Measurements from ENCODE around the gene CNTN1. TPM values are rescaled to one million over a fixed set of nuclear protein-coding genes. Genes with fewer than 3 reads are reported as not detected.

Gene CNTN1
- total RNA-seq, 1 donor from 2014 or later = 11.7 TPM

DNA sequence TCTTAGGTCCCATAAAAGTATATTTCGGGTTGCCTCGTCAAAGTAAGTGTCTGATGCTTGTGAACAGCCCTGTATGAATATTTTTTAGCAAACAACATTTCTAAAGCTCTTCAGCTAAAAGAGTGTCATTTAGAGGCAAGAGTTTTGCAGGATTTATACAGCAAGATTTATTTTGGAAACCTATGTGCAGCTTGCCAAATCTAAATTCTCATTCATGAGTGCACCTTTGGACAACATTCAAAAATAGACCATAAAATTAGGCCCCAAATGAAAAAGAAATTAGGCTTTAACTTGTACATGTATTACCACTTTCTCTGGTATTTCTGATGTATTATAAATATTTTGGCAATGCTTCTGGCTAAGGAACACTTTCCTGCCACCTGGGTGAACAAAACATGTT is 271.5 kb downstream of the CNTN1 start:
- no peak for DNase-seq (ENCODE audit: low spot score)

DNA sequence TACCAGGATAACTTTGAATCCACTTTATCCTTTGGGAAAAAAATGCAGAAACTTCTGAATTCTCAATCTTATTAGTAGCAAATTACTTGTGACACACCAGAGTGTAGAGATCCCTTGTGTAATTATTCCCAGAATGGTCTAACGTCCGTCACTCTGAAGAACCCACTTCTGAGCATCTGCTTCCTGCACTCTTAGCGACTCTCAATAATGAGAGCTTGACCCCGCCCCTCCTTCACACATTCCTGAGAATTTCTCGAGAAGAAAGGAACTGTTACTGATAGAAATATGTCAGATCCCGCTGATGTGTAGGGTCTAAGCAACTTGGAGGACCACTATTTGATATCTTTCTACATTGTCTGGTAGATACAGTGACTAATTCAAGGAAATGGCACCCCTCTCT is 277.6 kb downstream of the CNTN1 start:
- DNase-seq (ENCODE audit: low spot score) = no peak

DNA sequence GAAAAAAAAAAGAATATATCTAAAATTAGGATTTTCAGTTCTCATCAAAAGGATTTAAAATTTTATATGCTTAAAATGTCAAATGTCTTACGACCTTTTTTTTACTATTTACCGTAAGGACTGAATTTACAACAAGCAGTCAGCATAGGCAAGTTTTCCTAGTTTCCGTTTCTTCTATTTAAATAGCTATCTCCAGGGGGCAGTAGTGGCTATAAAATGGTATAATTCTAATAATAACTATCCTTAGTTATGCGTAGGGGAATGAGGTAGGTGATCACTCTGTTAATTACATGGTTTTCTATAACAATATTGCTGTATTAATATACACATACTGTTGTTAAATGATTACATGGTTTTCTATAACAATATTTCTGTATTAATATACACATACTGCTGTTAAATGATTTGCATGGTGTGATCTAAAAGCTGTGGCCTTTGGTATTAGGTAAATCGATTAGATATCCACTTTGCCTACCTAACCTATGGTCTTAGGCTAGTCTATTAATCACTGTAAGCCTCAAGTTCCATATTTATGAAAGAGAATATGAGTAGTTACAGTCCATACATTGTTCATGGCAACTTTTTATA is 278.2 kb downstream of the CNTN1 start:
- no peak for DNase-seq (ENCODE audit: low spot score)

DNA sequence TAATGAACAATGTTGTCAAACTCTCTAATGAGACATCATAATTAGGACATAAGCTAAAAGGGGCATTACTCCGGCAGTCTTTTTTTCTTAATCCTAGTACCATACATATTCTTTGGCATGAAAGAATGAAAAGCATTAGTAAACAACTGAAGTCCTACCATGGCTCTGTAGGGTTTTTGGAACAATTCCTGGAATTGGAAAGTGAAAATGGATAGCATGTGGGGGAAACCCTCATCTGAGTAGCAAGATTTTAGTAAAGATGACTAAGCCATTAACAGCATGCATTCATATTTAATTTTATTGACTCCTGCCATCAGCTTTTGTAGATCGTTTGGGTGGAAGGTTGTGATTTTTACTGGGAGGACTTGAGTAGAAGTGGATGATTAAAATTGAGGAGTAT is 279.7 kb downstream of the CNTN1 start:
- DNase-seq (ENCODE audit: low spot score) = no peak

DNA sequence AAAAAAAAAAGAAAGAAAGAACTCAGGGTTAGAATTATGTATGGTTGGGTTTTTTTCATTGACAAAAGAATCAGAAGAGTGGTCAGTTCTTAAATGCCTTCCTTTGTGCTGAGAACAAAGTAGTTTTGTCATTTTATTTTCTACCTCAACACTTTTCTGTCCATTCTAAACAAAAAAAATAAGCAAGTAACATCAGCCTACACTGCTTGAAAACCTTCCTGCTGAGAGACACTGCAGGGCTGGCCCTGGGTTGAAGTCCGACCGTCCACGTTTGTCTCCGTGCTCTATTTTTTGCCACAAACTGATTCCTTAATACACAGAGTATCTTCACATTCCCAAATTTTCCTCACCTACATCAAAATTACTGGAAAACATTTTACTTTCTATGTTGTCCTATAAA is 284.3 kb downstream of the CNTN1 start:
- DNase-seq (ENCODE audit: low spot score) = no peak

DNA sequence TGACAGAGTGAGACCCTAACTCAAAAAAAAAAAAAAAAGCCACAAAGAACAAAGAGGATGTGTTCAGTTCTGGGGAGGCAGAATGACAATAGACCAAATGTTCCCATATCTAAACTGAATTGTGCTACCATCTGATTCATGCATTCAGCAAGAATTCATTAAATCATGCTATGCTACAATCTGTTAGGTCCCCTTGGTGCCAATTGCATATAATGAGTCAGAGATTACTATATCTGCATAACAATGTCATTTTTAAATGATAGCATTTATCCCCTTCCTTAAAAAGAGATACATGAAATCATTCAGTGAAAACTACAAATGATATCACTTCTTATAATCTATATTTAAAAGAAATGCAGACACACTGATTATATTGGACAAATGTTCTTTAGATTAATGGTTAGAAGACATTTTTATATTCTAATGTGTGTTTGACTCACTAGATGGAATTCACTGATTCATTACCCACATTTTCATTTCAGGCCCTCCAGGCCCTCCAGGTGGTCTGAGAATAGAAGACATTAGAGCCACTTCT is 288.3 kb downstream of the CNTN1 start:
- no peak for DNase-seq (ENCODE audit: low spot score)

DNA sequence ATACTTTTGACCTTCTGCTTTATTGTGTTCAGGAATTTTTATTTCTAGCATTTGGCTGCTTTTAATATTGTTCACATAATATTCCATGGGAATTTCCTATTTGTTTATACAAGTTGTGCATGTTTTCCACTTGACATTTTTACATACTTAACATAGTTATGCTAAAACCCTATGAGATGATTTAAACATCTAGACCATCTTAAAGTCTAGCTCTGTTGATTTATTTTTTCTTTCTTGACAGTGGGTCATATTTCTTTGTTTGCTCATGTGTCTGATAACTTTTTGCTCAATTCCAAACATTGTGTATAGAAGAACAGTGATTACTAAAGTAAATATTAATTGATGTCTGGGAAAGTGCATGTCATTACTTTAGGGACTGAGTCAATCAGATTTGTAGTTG is 293.8 kb downstream of the CNTN1 start:
- DNase-seq (ENCODE audit: low spot score) = no peak

DNA sequence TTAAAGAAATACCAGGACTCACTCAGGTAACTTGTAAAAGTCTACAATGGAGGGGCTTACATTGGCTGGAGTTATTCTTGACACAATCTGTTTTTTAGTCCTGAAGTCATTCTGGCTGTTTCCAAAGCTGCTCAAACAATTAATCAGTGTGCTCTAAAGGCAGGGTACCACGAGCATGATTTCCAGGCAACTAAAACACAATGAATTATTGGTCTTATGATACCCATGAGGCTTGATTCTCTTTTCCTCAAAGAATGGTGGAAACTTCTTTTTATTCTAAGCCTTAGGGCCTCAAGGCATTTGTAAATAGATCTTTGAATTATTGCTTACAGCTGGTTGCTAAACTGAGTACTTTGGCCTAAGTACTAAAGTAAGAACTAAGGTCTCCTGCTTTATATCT is 296.1 kb downstream of the CNTN1 start:
- no peak for DNase-seq (ENCODE audit: low spot score)

DNA sequence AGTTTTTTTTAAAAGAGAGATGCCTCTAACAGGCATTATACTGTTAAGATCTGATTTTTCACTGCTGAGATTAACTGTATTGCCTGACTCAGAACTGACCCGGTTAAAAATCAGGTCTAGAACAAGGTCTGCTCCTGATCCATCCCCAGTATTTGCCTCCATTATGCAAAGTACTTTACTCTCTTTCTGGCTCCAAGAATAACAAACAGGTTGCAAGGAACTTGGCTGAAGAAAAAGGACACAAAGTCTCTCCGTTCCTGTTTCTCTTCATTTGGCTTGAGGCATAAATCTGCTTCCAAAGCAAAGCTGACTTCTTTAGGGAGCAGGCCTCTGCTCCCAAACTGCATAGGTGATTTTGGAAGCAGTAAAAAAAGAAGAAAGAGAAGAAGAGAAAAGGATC is 296.6 kb downstream of the CNTN1 start:
- DNase-seq (ENCODE audit: low spot score) = no peak

DNA sequence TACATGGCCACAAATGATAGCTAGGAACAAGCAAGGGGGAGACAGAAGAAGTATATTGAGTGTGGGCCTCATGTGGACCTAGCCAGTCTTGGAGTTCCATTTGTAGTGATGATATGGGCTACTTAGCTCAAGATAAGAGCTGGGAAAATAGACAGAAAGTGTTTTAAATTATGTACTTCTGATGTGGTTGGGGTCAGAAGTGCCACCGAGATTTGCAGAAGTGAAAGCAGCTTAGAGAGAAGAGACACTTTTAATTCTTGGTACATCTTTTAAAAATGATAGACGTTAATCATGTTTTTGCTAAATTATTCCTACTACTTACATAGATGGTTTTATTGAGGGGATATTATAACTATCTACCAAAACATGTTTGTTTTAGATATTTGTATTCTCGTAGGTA is 297.5 kb downstream of the CNTN1 start:
- no peak for DNase-seq (ENCODE audit: low spot score)

DNA sequence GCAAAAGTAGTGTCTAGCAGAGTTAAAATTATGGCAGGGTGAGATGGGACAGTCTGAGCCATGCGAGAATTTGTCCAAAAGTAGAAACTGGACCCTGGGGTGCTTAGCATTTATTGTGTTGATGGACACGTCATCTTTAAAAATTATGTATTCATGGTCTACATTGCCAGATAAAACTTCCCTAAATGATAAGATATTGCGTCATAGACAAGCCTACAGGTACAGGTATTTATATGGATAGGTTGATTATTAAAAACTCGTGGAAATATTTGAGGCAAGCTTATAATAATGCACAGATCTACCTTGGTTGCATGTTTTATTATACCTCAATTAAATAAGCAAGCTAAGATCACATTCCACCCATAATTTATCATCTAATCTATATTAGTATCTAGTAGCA is 299.9 kb downstream of the CNTN1 start:
- DNase-seq (ENCODE audit: low spot score) = no peak

DNA sequence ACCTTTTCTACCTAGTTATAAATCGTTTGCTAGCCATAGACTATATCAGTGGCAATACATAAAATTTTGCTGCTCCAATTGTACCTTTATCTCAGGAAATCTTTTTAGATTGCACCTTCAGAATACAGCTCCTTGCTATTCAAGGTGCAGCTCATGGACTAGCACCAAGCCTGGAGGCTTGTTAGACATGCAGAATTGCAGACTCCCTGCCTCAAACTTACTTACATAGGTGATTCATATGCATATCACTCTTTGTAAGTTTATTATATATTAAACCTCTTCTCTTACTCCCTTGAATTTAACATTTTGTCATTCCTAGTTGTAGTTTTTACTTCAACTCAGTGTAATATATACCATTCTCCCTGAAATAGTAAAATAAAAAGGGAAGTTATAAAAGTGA is 300.4 kb downstream of the CNTN1 start:
- no peak for DNase-seq (ENCODE audit: low spot score)

DNA sequence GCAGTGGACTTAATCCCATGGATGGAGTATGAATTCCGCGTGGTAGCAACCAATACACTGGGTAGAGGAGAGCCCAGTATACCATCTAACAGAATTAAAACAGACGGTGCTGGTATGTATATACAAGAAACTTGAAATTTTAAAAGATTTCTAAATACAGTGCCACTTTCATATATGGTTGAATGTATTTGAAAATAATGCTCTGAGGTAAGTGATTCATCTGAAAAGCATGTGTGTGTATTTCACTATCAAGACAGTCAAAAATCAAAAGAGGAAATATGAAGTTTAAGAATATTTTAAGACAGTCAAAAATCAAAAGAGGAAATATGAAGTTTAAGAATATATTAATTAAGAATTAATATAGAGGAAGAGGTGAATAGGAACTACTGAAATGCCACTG is 300.9 kb downstream of the CNTN1 start:
- DNase-seq (ENCODE audit: low spot score) = no peak

DNA sequence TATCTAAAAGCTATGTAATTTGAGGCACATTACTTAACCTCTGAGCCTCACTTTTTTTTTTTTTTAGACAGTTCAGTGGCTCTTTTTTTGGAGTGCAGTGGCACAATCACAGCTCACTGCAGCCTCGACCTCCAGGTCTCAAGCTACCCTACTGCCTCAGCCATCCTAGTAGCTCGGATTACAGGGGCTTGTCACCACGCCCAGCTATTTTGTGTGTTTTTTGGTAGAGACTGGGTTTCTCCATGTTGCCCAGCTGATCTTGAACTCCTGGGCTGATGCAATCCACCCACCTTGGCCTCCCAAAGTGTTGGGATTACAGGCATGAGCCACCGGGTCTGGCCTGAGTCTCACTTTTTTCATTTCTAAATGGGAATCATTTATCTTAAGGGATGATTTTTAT is 303.9 kb downstream of the CNTN1 start:
- DNase-seq (ENCODE audit: low spot score) = no peak

DNA sequence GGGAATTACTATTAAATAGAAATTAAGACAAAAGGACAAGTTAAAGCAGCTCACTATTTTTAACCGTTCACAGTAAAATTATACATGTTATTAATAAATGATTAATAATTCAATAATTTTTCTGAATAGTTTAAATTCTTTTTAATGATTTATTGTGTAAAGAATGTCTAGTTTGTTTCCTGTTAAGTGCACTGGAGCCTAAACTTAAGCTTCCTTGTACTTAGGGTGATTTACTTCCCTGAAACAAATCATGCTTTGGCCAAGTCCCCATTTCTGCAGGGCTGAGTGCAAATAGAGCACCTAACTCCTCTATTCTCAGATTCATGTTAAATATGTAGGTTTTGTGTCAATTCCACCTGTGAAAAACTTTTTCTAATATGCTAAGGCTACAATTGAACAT is 307.0 kb downstream of the CNTN1 start:
- no peak for DNase-seq (ENCODE audit: low spot score)

DNA sequence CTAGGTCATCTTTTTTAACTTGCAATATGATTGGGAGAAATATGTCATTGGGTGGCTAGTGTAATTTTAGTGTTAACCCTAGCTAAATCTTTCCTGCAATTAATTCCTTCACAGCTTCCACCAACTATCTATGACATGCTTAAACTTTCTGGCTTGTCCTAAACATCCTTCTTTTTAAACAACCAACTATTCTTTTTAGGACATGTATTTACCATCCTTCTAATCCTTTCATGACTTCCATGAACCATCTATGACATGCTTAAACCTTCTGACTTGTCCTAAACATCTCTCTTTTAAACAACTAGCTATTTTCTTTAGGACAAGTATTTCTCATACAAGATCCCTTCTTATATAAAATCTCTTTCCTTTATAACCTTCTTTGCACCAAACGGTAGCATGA is 316.2 kb downstream of the CNTN1 start:
- DNase-seq (ENCODE audit: low spot score) = no peak

DNA sequence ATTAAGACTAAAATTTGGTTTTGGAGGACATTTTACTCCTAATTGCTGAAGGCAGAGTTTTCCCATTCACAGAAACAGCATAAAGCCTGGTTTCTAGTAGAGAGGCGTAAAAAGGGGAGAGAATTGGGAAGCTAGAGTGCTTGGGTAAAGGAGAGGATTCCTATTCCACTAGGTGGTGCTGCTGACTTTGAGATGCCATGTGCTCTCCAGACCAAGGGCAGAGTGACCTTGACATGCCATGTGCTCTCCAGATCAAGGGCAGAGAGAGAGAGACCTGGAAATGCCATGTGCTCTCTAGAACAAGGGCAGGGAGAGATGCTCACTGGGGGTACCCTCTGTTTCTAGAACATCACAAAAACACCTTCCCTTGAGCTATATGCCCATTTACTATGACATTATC is 319.7 kb downstream of the CNTN1 start:
- DNase-seq (ENCODE audit: low spot score) = no peak

DNA sequence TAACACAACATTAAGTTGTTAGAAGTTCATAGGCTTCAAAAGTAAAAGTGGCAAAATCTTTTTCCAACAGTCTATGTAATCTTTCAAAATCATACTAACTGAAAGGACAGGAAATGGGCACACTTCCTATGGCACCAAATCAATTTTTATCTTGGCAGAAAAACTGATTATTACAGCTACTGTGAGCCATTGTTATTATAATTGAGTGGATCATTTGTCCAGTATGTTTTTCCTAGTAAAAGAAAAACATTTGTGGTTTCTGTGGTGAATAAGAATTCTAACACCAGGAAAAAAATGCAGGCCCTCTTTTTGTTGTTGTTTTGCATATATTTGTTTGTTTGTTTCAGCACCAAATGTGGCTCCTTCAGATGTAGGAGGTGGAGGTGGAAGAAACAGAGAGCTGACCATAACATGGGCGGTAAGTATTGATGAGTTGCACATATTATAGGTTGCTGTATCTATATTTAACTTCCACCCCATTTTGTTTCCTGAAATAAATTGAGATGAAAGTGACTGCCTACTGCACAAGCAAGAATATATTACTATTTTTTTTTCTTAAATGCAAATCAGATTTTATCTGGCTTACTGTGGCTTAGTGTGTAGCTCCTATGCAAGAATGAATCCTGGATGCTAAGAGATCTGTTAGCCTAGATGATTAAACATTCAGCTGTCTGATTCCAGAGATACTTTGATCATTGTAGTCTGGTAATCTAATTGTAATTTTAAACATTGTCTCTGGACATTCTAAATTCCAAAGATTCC is 321.8 kb downstream of the CNTN1 start:
- DNase-seq (ENCODE audit: low spot score) = no peak

DNA sequence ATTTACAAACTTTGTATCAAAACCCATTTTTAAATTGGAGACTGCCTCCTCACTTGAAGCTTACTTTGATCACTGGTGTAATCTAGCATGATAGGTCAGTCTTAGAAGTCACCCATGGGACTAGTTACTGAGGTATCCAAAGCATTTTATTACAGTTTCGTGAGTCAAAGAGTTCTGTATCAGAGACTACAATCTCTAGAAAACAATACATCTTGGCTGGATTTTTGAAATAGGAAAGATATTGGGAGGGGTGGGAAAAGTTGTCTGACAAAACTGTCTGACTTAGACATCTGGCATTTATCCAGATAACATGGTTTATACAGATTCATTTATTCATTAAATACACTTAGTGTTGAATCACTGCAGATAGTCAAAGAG is 322.4 kb downstream of the CNTN1 start:
- no peak for DNase-seq (ENCODE audit: low spot score)

DNA sequence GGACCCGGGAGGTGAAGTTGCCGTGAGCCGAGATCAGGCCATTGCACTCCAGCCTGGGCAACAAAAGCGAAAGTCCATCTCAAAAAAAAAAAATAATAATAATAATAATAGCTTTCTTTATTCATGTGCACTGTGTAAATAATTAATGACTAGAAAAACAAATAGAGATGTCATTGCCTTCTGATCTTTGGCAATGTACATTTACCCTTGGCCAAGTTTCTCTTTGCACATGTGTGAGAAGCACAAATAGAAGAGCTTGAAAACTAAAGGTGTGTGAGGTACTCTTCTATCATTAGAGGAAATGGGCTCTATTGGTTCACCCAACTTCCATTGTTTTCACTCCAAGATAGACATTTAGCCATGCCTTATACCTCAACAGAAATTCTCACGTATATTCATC is 325.8 kb downstream of the CNTN1 start:
- DNase-seq (ENCODE audit: low spot score) = no peak

DNA sequence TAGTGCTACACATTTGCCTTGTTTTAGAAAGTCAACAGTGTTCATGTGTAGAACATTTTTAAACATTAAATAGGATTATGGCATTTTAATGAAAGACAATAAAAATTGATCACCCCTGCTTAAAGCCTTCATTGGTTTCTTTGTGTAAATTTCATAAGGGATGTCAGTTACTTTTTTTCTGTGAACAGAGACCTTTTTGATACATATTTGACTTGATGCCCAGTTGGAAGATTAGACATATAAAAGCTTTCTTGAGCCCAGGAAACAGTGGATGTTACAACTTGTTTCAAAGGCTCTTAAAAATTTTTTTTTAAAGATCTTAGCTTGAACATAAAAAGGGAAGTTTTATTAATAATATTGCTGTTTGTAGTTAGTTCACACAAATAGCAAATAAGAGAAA is 327.2 kb downstream of the CNTN1 start:
- no peak for DNase-seq (ENCODE audit: low spot score)

DNA sequence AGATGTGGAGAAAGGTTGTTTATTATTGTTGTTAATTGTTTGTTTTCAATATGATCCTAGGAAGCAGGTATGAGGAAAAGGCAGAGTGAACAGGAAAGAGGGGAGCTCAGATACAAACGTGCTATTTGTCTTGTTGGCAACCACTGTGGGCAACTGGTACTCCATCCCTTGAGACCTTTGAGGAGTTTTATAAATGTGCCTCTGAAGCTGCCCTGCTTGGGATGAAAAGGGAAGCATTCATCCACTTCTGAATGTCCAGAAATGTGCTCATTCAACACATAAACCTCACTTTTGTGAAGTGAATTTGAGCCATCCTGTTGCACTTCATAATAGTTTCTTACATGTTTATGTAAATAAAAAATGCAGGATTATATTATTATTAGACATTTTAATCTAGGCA is 331.6 kb downstream of the CNTN1 start:
- DNase-seq (ENCODE audit: low spot score) = no peak

DNA sequence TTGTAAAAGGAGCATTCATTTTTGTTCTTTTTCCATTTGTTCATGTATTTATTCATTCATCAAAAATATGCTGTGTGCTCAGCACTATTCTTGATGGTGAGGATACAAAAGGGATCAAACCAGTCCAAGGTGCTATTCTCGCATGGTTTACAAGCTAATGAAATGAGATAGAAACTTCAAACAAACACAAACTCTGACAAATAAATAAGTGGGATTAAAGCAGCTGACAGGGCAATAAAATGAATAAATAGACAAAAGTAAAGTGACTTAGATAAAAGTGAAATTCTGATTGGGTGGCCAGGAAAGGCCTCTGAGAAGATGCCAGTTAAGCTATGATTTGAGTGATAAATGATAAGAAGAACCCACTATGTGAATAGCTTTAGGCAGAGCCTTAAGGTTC is 333.9 kb downstream of the CNTN1 start:
- DNase-seq (ENCODE audit: low spot score) = no peak

DNA sequence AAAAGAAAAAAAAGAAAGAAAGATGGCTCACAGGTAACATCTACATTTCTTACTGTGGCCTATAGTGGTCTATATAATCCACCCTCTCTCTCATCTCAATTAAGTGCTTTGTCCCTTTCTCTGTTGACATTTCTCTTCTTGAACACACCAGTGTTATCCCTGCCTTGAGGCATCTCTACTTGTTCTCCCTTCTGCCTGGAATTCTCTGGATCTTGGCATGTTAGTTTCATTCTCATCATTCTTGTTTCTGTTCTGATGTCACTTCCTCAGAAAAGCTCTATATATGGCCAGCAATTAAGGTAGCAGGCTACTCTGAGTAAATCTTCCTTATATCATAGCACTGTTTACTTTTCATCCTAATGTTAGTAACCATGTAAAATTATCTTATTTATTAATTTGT is 340.1 kb downstream of the CNTN1 start:
- DNase-seq (ENCODE audit: low spot score) = no peak
